Pancreas (tissue), 10 donors: ENCODE results near the gene KIF16B. TPM values are rescaled to one million over a fixed set of nuclear protein-coding genes. Genes with fewer than 3 reads are reported as not detected.

Experiments used
- ATAC-seq, 4 donors: fragments of 200-7000 bp; cut with Tn5 transposase; one replicate each; pipeline versions ENCODE4 v1.8.0 to v1.9.1; 2020; ENCODE audit warnings: mild to moderate bottlenecking in 4 of 4, moderate library complexity in 4 of 4
- DNase-seq, 6 donors: peaks; one replicate each; pipeline ENCODE4 v3.0.0-alpha.2; 2020
- FAIRE-seq: peaks from 2 replicates; lab custom pipeline; 2012; peaks lifted over from hg19 to GRCh38; lab: Jason Lieb, UNC
- H3K27ac ChIP-seq, 4 donors: fragments of 200-600 bp; sonication (generic); 1 replicate in 3 of 4; 2 replicates in 1 of 4; pipeline versions ENCODE4 v1.5.0 to v1.8.0; 2020
- H3K27me3 ChIP-seq, 4 donors: fragments of 200-600 bp; one replicate each; pipeline ENCODE4 v1.8.0; 2021
- H3K36me3 ChIP-seq, 3 donors: fragments of 200-600 bp; sonication (generic) in 1 of 3; one replicate each; pipeline versions ENCODE4 v1.5.0 to v1.8.0; 2020 to 2021
- H3K4me1 ChIP-seq, 3 donors: fragments of 200-600 bp; one replicate each; pipeline ENCODE4 v1.8.0; 2021
- H3K4me3 ChIP-seq, 4 donors: fragments of 200-600 bp; sonication (generic) in 2 of 4; one replicate each; pipeline versions ENCODE4 v1.5.0 to v1.8.0; 2020 to 2021
- H3K9me3 ChIP-seq, 4 donors: fragments of 200-600 bp; one replicate each; pipeline ENCODE4 v1.8.0; 2021
- CTCF ChIP-seq, 4 donors: fragments of 200-600 bp; sonication (generic) in 3 of 4; IDR thresholded peaks; one replicate each; pipeline versions ENCODE4 v1.5.0 to v1.8.0; 2021; ENCODE audit warnings: antibody characterized with exemption in 4 of 4
- WGBS, 2 donors: extraction: QIAGEN DNeasy Blood & Tissue Kit; methylation state at CpG; one replicate each; pipeline ENCODE4 v1.1.7; 2013; 5-methylcytosine and 5-hydroxymethylcytosine counted together
- intact Hi-C, 3 donors: fragments of 100-400 bp; cut with DNase I; formaldehyde crosslinking; loops; one replicate each; pipeline versions ENCODE4 v1.11.1 to v1.14.2; 2022
- polyA plus RNA-seq, 2 donors: library from polyadenylated mRNA; stranded (reverse); fragments of 200-250 nt; gene quantifications; one replicate each; pipeline ENCODE4 v1.2.3, GENCODE V29; 2013
- total RNA-seq, 6 donors: library from RNA; stranded (reverse); fragmentation: NEBNext Ultra II Directional in 4 of 6; extraction: Animal tissue kit (Norgen Biotek cat#: 25700) in 4 of 6; gene quantifications; one replicate each; pipeline versions ENCODE4 v1.2.1 to v1.2.4, GENCODE V29; 2021 to 2023
- donor health status: healthy with polysubstance abuse.
- donor health status: DM: no; HTN: no; CAD: no; lungs with moderate emphysema.
- donor health status: DM: no; HTN: no; CAD: no.
- donor health status: control.
- donor health status: control.
- donor health status: Bipolar disorder and iron deficiency.
- donor health status: DM: yes; HTN: yes; CAD: no.
- donor health status: DM: no; HTN: no; CAD: no.
- donor health status: DM: no; HTN: no; CAD: no.
- donor health status: DM: yes; HTN: yes; CAD: no.

KIF16B gene
- total and polyA plus RNA-seq, 8 donors, result 4.4 to 12.2 (median 7.3) TPM

GRCh38 chr20:16222859-16223411 is 350.3 kb downstream of the KIF16B start:
- no peaks in the 10 kb centered on the region for H3K27me3 ChIP-seq
- no peak for TF ChIP-seq CTCF (IDR thresholded peaks at IDR 0.05)
- H3K4me1 ChIP-seq, result no peaks in the 10 kb centered on the region
- H3K27ac ChIP-seq, result no peak overlapping the region
- H3K9me3 ChIP-seq, result no peaks in the 10 kb centered on the region
- H3K4me3 ChIP-seq, result no peak overlapping the region
- DNase-seq, result no peak
- ATAC-seq, result no peak
- FAIRE-seq, result no peak
- no peaks in the 10 kb centered on the region for H3K36me3 ChIP-seq
- WGBS, 2 donors, result 82 to 89% methylated on average over 8 of the region's 8 CpGs
- intact Hi-C loops, result no loop called here

Other genes with a start within 250 kb of the KIF16B start
- 10 to 100 TPM in 4 of 6 donors, 1 to 10 TPM in 2; 8.2 to 17.5 (median 14.1) TPM for gene SNRPB2, start 156.6 kb upstream of the KIF16B start, total RNA-seq
- gene SNRPB2, start 156.6 kb upstream of the KIF16B start, polyA plus RNA-seq, result 10 to 100 TPM; 15.3 to 26.9 TPM
- gene OTOR, start 174.9 kb upstream of the KIF16B start, total RNA-seq, result not detected
- gene OTOR, start 174.9 kb upstream of the KIF16B start, polyA plus RNA-seq, result not detected